Measurements from ENCODE around the gene KRT74.

KRT74 gene

DNA sequence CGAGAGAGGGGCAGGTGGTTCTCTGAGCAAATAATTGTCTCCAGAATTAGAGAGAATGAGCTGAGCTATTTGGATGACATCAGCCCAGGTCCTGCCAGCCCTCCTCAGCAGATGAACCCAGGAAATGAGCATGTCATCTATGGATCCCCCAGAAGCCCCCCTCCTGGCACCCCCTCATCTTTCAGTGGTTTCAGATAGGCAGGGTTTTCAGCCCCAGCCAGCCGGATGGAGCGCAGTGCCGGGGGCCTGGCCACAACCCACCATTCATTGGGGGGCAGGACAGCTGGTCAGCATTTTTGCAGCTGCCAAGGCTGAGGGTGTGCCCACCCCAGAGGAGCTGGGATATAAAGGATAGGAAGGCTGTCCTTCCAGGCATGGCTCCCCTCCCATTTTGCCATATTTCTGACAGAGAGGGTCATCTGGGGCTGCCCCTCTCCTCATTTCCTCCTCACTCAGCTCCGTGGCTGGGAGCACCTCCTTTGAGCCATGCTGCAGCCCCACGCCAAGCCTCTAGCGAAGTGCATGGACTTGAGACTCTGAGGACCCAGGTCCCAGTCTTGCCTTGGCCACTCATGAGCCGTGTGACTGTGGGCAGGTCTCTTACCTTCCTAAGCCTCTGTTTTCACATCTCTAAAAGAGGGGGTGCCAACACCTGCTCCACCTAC, 14.7 kb downstream of the KRT74 start:
- DNase-seq (ENCODE audit: low read depth) = no peak
- TF ChIP-seq, protein P1, sequence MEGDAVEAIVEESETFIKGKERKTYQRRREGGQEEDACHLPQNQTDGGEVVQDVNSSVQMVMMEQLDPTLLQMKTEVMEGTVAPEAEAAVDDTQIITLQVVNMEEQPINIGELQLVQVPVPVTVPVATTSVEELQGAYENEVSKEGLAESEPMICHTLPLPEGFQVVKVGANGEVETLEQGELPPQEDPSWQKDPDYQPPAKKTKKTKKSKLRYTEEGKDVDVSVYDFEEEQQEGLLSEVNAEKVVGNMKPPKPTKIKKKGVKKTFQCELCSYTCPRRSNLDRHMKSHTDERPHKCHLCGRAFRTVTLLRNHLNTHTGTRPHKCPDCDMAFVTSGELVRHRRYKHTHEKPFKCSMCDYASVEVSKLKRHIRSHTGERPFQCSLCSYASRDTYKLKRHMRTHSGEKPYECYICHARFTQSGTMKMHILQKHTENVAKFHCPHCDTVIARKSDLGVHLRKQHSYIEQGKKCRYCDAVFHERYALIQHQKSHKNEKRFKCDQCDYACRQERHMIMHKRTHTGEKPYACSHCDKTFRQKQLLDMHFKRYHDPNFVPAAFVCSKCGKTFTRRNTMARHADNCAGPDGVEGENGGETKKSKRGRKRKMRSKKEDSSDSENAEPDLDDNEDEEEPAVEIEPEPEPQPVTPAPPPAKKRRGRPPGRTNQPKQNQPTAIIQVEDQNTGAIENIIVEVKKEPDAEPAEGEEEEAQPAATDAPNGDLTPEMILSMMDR (IDR thresholded peaks at IDR 0.05; ENCODE audit: insufficient read depth, low read depth, low read length, missing control alignments) = no peak
- no peak overlapping the region for H3K4me3 ChIP-seq (ENCODE audit: low read depth, low read length)

DNA sequence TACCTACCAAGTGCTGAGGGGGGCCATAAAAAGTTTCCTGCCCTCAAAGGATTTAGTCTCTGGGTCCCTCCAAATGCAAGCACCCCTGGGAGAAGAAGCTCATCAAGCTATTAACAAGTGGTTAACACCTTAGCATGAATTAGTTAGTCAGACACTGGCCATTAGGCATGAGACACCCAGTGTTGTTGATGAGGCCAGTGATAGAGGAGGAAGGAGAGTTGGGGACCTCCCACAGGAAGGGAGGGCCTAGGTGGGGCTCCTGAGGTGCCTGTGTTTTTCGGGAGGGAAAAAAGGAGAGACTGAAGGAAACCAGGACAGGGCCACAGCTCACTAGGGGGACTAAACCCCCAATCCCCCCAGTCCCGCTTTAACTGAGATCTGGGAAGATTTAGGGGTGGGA, 16.2 kb downstream of the KRT74 start:
- no peak overlapping the region for H3K4me3 ChIP-seq (ENCODE audit: low read depth, low read length)
- no peak for DNase-seq (ENCODE audit: low read depth)
- TF ChIP-seq, protein P1 (IDR thresholded peaks at IDR 0.05; ENCODE audit: insufficient read depth, low read depth, low read length, missing control alignments) = no peak

DNA sequence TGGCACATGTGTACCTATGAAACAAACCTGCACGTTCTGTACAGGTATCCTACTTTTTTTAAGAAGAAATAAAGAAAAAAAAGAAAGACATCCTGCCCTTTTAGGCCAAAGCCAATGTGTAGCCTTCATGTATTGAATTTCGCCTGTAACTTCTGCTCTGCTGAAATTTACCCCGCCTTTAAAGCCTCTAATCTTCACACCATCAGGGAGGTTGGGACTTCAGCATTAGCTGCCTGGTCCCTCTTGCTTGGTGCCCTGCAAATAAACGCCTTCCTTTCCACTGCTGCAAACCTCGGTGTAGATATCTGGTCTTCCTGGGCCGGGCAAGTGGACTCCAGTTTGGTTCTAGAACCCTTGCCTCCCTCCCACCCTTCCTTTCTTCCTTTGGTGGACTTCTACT, 18.1 kb downstream of the KRT74 start:
- TF ChIP-seq, protein P1 (IDR thresholded peaks at IDR 0.05; ENCODE audit: insufficient read depth, low read depth, low read length, missing control alignments) = no peak
- H3K4me3 ChIP-seq (ENCODE audit: low read depth, low read length) = no peak overlapping the region
- no peak for DNase-seq (ENCODE audit: low read depth)

DNA sequence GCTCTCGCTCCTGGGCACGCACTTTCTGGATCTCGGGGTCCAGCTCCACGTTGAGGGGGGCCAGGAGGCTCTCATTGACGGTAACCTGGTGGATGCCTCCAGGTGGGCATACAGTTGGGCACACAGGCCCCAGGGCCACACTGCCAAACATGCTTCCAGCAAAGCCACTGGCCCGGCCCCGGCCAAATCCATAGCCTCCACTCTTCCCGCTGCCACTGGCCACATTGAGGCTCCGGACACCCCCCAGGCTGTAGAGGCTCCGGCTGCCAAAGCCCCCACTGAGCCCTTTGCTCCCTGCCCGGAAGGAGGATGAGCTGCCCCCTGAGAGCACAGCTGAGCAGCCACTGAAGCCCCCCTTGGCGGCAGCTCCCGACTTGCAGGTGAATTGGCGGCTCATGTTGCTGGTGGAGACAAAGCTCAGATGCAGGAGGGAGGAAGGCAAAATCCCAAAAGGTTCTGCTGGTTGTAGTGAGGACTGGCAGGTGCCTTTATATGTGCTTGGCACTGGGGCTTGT, 20.9 kb downstream of the KRT74 start, which contains the start of gene KRT71:
KRT71 (minus strand) TSS at position 465 of the 515 bp plus-strand sequence; CDS start at position 397, 68 bp downstream.
- no peak within 1 kb of the TSS for H3K4me3 ChIP-seq (ENCODE audit: low read depth, low read length)
- no peak for DNase-seq (ENCODE audit: low read depth)
- TF ChIP-seq, protein P1 (IDR thresholded peaks at IDR 0.05; ENCODE audit: insufficient read depth, low read depth, low read length, missing control alignments) = no peak

DNA sequence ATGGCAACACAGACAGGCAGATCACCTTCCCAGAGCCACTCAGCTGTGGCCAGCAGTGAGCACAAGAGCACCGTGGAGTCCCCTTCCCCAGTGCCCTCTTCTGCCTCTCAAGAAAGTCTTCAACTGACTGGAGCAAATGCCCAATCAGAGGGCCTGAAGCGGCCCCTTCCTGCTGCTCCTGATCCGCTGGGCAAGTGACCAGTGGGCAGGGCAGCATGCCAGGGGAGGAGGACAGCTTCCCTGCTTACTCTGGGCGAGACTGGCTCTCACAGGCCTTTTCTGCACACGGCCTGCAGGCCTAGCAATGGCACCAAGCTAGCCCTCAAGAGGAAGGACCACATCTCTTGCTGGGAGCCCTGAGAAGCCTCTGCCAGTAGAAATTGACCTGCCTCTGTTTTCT, 21.6 kb downstream of the KRT74 start:
- DNase-seq (ENCODE audit: low read depth) = no peak
- H3K4me3 ChIP-seq (ENCODE audit: low read depth, low read length) = no peak overlapping the region
- TF ChIP-seq, protein P1 (IDR thresholded peaks at IDR 0.05; ENCODE audit: insufficient read depth, low read depth, low read length, missing control alignments) = no peak

DNA sequence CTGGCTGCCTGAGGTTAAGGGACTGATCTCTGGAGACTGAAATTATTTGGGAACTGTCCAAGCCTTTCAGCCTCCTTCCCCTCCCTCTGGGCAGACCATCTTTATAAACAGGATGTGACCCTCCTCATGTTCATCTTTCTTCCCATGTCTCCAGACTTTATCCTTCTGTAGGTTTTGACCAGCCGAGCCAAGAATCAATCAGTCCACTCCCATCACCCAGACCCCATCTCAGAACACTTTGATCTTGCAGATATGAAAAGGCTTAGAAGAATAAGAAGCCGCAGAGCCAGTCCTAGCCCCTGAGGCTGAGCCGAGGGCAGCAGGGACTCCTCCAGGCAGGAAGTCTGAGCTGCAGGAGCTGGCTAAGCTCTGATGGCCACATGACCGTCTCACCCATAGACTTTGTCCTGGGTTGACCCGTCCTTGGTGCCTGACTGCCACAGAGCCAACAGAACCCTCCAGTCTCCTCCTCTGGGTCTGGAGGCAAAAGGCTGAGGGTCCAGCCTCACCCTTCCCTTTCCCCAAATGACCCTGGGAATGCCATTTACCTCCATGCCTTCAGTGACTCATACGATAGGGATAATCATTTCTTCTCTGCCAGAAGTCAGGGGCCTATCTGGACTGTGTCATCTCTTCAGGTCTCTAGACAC, 22.3 kb downstream of the KRT74 start:
- DNase-seq (ENCODE audit: low read depth) = no peak
- no peak overlapping the region for H3K4me3 ChIP-seq (ENCODE audit: low read depth, low read length)
- TF ChIP-seq, protein P1 (IDR thresholded peaks at IDR 0.05; ENCODE audit: insufficient read depth, low read depth, low read length, missing control alignments) = no peak
